Measurements from ENCODE around the gene GRID1.
A peak's percentile ranks its signal among the peaks of the same experiment; 100 is the strongest.

Gene GRID1

GRCh38 chr10:86261941-86262687, 104.5 kb downstream of the GRID1 start:
- peak; percentile 7 to 13 for DNase-seq
- TF ChIP-seq POLR2A (IDR thresholded peaks at IDR 0.05; ENCODE audit: low read length): no peak
- no peak for TF ChIP-seq GATA1 (IDR thresholded peaks at IDR 0.05; ENCODE audit: low read depth, low read length)

GRCh38 chr10:86261470-86261869, 105.1 kb downstream of the GRID1 start:
- TF ChIP-seq POLR2A (IDR thresholded peaks at IDR 0.05; ENCODE audit: low read length) (no peak), GATA1 (IDR thresholded peaks at IDR 0.05; ENCODE audit: low read depth, low read length) (no peak)
- no peak for DNase-seq

- no peak for TF ChIP-seq POLR2A (IDR thresholded peaks at IDR 0.05; ENCODE audit: low read length)
- no peak for TF ChIP-seq GATA1 (IDR thresholded peaks at IDR 0.05; ENCODE audit: low read depth, low read length)
- no peak for DNase-seq
Observed at GRCh38 chr10:86260564-86260963, 106.0 kb downstream of the GRID1 start.

GRCh38 chr10:86259901-86260562, 106.6 kb downstream of the GRID1 start:
- no peak for DNase-seq
- TF ChIP-seq GATA1 (IDR thresholded peaks at IDR 0.05; ENCODE audit: low read depth, low read length) (no peak), POLR2A (IDR thresholded peaks at IDR 0.05; ENCODE audit: low read length) (no peak)

- no peak for DNase-seq
- TF ChIP-seq POLR2A (IDR thresholded peaks at IDR 0.05; ENCODE audit: low read length) (no peak), GATA1 (IDR thresholded peaks at IDR 0.05; ENCODE audit: low read depth, low read length) (no peak)
Observed at GRCh38 chr10:86258941-86259340, 107.7 kb downstream of the GRID1 start.

GRCh38 chr10:86258499-86258898, 108.1 kb downstream of the GRID1 start:
- peak in 1 of 2 experiments; percentile 4 for DNase-seq
- no peak for TF ChIP-seq GATA1 (IDR thresholded peaks at IDR 0.05; ENCODE audit: low read depth, low read length)

- DNase-seq: no peak
- no peak for TF ChIP-seq GATA1 (IDR thresholded peaks at IDR 0.05; ENCODE audit: low read depth, low read length)
- TF ChIP-seq POLR2A (IDR thresholded peaks at IDR 0.05; ENCODE audit: low read length): no peak
Observed at GRCh38 chr10:86257683-86258082, 108.9 kb downstream of the GRID1 start.

- no peak for DNase-seq
- TF ChIP-seq POLR2A (IDR thresholded peaks at IDR 0.05; ENCODE audit: low read length): no peak
- no peak for TF ChIP-seq GATA1 (IDR thresholded peaks at IDR 0.05; ENCODE audit: low read depth, low read length)
Observed at GRCh38 chr10:86256690-86257315, 109.8 kb downstream of the GRID1 start.

- no peak for DNase-seq
Observed at GRCh38 chr10:86255405-86256251, 111.0 kb downstream of the GRID1 start.

GRCh38 chr10:86254526-86255174, 111.9 kb downstream of the GRID1 start:
- TF ChIP-seq POLR2A (IDR thresholded peaks at IDR 0.05; ENCODE audit: low read length): no peak
- no peak for TF ChIP-seq GATA1 (IDR thresholded peaks at IDR 0.05; ENCODE audit: low read depth, low read length)
- DNase-seq: no peak

More at GRCh38 chr10:86255405-86256251, 111.0 kb downstream of the GRID1 start:
- TF ChIP-seq GATA1 (IDR thresholded peaks at IDR 0.05; ENCODE audit: low read depth, low read length) (no peak), POLR2A (IDR thresholded peaks at IDR 0.05; ENCODE audit: low read length) (no peak)

- no peak for DNase-seq
- TF ChIP-seq POLR2A (IDR thresholded peaks at IDR 0.05; ENCODE audit: low read length): no peak
- TF ChIP-seq GATA1 (IDR thresholded peaks at IDR 0.05; ENCODE audit: low read depth, low read length): no peak
Observed at GRCh38 chr10:86254081-86254480, 112.5 kb downstream of the GRID1 start.

GRCh38 chr10:86253091-86254072, 113.2 kb downstream of the GRID1 start:
- TF ChIP-seq POLR2A (IDR thresholded peaks at IDR 0.05; ENCODE audit: low read length) (no peak), GATA1 (IDR thresholded peaks at IDR 0.05; ENCODE audit: low read depth, low read length) (no peak)
- DNase-seq: no peak

Measured in erythroblast (primary cell).